Thoracic aorta (tissue), 2 donors: Measurements from ENCODE around the gene CCDC12. TPM values are rescaled to one million over a fixed set of nuclear protein-coding genes. Genes with fewer than 3 reads are reported as not detected.

Experiments used
- ATAC-seq: fragments of 150-250 bp; one replicate; pipeline ENCODE4 v1.8.0; 2017; ENCODE audit warnings: low read depth; ENCODE audit not compliant: insufficient number of reproducible peaks, low FRiP score
- DNase-seq: peaks from one replicate; pipeline ENCODE4 v3.0.0-alpha.2; 2020; ENCODE audit warnings: low spot score
- H3K27ac ChIP-seq, 2 donors: fragments of 200-600 bp; sonication (generic); 1 replicate in 1 of 2; 2 replicates in 1 of 2; pipeline ENCODE4 v1.5.1; 2016; ENCODE audit warnings: mild to moderate bottlenecking in 2 of 2, moderate library complexity in 2 of 2
- H3K27me3 ChIP-seq: fragments of 200-600 bp; sonication (generic); replicated peaks from 2 replicates; pipeline ENCODE4 v1.6.0; 2016; ENCODE audit warnings: mild to moderate bottlenecking; ENCODE audit not compliant: insufficient read depth
- H3K36me3 ChIP-seq: fragments of 200-600 bp; sonication (generic); one replicate; pipeline ENCODE4 v1.5.1; 2016
- H3K4me1 ChIP-seq, 2 donors: fragments of 200-600 bp; sonication (generic); 1 replicate in 1 of 2; 2 replicates in 1 of 2; pipeline versions ENCODE4 v1.5.1 to v1.6.0; 2016; ENCODE audit warnings: low read depth in 2 of 2, mild to moderate bottlenecking in 1 of 2; ENCODE audit not compliant: control insufficient read depth in 1 of 2
- H3K4me3 ChIP-seq: fragments of 200-600 bp; sonication (generic); 2 replicates; pipeline ENCODE4 v1.5.1; 2016; ENCODE audit warnings: mild to moderate bottlenecking
- H3K9me3 ChIP-seq: fragments of 200-600 bp; sonication (generic); 2 replicates; pipeline ENCODE4 v1.5.1; 2016
- total RNA-seq, 2 donors: library from RNA; depleted of rRNA; stranded (reverse); fragments of >200 nt; gene quantifications; one replicate each; pipeline versions ENCODE4 v1.1.0 to v1.2.3, GENCODE V29; 2016
- TF ChIP-seq, protein P1 (sequence below): fragments of 200-600 bp; sonication (generic); IDR thresholded peaks from one replicate; pipeline ENCODE4 v1.5.1; 2019; ENCODE audit warnings: antibody characterized with exemption

Gene CCDC12
- total RNA-seq, 2 donors from 2014 or later = 29.8 to 58.8 TPM

DNA sequence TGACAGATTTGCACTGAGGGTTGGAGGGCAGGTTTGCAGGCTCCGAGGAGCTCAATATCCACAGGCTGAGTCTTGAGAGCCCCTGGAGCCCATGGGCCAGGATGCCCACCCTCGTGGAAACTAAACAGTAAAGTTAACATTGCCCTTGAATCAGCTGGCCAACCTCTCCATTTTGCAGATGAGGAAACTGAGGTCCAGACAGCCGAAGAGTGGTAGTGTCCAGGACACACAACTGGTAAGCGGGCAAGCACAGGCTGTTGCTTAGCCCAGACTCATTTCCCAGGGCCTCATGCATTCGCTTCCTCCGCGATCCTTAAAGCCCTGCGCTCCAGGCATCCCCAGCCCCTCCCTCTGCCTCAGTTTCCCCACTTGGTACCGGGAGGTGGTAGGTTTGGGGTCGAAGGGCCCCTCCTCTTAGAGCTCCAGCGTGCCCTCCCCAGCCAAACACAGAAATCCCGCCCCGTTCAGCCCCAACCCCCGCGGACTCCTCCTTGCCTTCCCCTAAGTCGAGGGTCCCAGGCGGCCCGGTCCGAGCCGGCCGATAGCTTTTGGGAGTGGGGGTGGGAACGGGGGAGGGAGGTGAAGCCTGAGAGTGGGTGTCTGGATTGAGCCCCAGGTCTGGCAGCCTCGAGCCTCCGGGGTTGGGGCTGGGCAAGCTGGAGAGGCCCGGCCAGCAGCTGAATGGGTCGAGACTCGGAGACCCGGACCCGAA, 95.5 kb downstream of the CCDC12 start:
- Histone ChIP-seq H3K27me3 (no peaks in the 10 kb centered on the region), H3K9me3 (no peaks in the 10 kb centered on the region), H3K4me1 (peaks cover 3 to 27% of the 10 kb centered on the region in 2 donors), H3K36me3 (no peaks in the 10 kb centered on the region), H3K27ac (peak overlapping the region; percentile 15 to 41), H3K4me3 (peak overlapping the region; percentile 93)
- no peak for ATAC-seq
- TF ChIP-seq, protein P1, sequence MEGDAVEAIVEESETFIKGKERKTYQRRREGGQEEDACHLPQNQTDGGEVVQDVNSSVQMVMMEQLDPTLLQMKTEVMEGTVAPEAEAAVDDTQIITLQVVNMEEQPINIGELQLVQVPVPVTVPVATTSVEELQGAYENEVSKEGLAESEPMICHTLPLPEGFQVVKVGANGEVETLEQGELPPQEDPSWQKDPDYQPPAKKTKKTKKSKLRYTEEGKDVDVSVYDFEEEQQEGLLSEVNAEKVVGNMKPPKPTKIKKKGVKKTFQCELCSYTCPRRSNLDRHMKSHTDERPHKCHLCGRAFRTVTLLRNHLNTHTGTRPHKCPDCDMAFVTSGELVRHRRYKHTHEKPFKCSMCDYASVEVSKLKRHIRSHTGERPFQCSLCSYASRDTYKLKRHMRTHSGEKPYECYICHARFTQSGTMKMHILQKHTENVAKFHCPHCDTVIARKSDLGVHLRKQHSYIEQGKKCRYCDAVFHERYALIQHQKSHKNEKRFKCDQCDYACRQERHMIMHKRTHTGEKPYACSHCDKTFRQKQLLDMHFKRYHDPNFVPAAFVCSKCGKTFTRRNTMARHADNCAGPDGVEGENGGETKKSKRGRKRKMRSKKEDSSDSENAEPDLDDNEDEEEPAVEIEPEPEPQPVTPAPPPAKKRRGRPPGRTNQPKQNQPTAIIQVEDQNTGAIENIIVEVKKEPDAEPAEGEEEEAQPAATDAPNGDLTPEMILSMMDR = no peak
- no peak for DNase-seq

DNA sequence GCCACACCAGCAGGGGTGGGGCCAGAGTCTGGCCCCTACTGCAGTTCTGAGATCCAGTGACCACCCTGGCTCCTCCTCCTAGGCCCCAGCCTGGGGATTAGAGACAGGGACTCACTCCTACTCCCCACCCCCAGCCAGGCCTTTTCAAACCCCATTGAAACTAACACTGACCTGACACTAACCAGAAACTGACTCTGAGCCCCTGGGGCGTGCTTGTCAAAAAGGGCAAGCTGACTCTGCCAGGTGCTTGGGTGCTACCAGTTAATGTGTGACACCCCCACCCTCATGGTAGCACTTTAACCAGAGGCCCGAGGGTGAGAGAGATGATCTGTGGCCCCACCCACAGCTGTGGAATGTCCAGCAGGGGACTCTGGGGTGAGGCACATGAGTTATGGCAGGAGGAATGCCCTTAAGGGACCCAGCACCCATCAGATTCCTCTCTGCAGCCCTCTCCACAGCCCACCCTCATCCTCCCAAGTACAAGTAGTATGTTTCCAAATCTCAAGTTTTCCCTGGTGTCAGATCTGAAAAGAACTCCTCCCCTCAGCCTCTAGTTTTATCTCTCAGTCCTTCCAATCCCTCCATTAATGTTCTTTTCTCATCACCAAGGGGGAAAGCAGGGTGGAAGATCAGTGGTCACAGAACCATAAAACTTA, 97.6 kb downstream of the CCDC12 start:
- H3K4me1 ChIP-seq = peaks cover 14 to 37% of the 10 kb centered on the region in 2 donors
- TF ChIP-seq, protein P1 = no peak
- no peaks in the 10 kb centered on the region for H3K27me3 ChIP-seq
- ATAC-seq (no peak), DNase-seq (no peak)
- H3K36me3 ChIP-seq = no peaks in the 10 kb centered on the region
- no peak overlapping the region for H3K27ac ChIP-seq
- no peaks in the 10 kb centered on the region for H3K9me3 ChIP-seq
- no peak overlapping the region for H3K4me3 ChIP-seq

DNA sequence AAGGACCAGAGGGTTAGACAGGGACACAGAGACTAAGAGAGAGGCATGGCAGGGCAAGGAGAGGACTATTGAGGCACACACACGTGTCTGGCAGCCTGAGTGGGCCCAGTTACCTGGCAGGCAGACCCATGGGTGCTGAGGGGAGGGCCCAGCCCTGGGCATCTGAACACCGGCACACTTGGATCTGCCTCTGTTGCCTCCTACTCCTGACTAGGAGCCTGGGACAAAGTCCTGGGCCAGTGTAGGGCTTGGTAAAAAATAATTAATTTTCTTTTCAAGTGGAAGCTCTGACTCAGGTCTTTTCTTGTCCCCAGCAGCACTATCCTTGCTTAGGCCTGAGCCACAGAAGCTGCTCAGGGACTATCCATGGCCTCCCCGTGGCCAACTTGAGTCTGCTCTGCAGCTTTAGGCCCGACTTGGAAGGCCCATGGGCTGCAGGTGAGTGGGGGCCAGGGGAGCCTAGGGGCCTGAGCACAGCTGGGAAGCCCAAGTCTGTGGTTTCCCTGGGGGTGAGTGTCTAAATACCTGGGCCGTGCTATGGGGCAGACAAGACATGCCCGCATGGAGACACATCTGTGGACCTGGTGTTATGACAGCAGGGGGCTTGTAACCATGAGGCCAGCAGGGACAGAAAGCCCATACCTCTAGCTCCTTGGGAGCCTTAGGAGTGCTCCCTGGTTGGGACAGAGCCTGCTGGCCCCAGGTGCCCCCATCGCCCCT, 99.0 kb downstream of the CCDC12 start, which contains the start of gene PTH1R:
PTH1R (plus strand) TSS at position 316 of the 720 bp plus-strand sequence. CDS start 5,839 bp downstream, outside the sequence.
- DNase-seq (no peak), ATAC-seq (no peak)
- no peaks in the 10 kb centered on the region for H3K27me3 ChIP-seq
- TF ChIP-seq, protein P1 = no peak
- H3K4me1 ChIP-seq = peaks cover 23 to 45% of the 10 kb centered on the region in 2 donors
- H3K27ac ChIP-seq = no peak within 1 kb of the TSS
- no peaks in the 10 kb centered on the region for H3K36me3 ChIP-seq
- H3K9me3 ChIP-seq = no peaks in the 10 kb centered on the region
- no peak within 1 kb of the TSS for H3K4me3 ChIP-seq

DNA sequence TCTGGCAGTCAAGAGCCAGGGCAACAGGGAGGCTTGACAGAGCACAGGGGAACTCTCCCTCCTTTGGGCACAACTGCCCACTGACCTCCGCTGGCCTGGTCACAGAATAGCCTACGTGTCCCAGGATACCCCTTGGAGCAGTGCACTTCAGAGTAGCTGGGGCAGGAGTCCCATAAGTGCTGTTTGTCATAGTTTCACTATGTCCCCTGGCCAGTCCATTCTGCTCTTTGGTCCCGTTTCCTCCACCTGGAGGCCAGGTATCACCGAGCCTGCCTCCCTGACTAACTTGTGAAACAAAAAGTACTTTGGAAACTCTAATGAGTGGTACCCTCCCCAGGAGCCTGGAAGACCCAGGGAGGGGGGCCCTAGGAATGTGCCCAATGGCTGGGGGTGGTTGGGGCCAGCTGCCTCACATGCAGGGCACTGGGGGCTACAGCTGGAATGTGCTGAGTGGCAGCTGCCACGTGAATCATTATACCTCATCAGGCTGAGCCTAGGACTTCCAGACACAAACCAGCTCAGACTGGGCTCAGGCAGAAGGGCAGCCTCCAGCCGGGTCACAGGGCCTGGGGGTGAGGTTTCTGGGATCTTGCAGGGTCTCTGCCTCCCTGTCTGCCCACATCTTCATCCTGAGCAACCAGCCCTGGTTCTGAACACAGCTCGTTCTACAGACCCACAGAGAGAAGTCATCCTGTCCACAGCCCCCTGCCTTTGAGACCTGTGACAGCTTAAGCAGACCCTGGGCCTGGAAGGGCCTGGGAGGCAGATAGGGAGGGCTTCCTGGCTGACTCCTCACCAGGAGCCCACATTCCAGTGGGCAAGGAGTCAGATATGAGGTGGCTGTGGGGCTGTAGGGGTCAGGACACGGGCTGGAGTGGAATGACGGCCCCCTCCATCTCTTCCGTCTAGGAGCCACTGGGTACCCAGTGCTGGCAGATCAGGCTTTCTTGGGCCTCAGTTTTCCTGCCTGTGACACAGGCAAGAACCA, 99.9 kb downstream of the CCDC12 start:
- ATAC-seq (no peak), DNase-seq (no peak)
- H3K27me3 ChIP-seq = no peaks in the 10 kb centered on the region
- H3K9me3 ChIP-seq = no peaks in the 10 kb centered on the region
- no peaks in the 10 kb centered on the region for H3K36me3 ChIP-seq
- no peak overlapping the region for H3K27ac ChIP-seq
- H3K4me3 ChIP-seq = no peak overlapping the region
- peaks cover 22 to 53% of the 10 kb centered on the region in 2 donors for H3K4me1 ChIP-seq
- TF ChIP-seq, protein P1 = no peak
